ENCODE results near the gene C6orf141.

C6orf141 gene

DNA sequence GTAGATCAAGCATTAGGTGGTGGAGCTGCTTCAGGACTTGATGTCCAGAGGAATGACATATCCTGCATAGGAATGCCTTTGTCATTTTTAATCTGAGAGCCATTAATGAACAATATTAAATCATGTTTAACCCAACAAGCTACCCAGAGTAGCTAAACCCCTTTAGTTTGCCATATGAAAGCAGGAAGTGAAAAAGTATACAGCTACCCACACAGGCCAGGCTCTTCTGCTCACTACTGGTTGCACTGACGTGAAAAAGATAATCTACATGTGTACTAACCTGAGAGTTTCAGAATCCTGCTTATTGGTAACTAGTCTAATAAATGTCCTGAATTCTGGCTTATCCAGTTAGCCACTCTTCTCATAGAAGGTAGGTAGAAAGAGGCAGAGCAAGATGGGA is 30.8 kb upstream of the C6orf141 start:
- no peak overlapping the region for H3K27ac ChIP-seq (ENCODE audit: low read depth, low read length)
- no peaks in the 10 kb centered on the region for H3K9me2 ChIP-seq (replicated peaks; ENCODE audit: insufficient read depth, low read length)
- no peaks in the 10 kb centered on the region for H3K79me2 ChIP-seq (ENCODE audit: insufficient read depth, low read length)
- no peaks in the 10 kb centered on the region for H3K9me3 ChIP-seq (ENCODE audit: insufficient read depth, low read length)
- no peak overlapping the region for H3K4me2 ChIP-seq (ENCODE audit: low read depth, low read length, poor library complexity, severe bottlenecking)
- no peak overlapping the region for H3K4me3 ChIP-seq (ENCODE audit: insufficient read depth, low read length, poor library complexity, severe bottlenecking)
- H2AFZ ChIP-seq (ENCODE audit: low read depth, low read length, severe bottlenecking) = no peak overlapping the region
- no peak for TF ChIP-seq EZH2phosphoT487 (conservative IDR thresholded peaks at IDR 0.05; ENCODE audit: low read length)
- peaks cover 2% of the 10 kb centered on the region; the same call in 1 of the 2 replicates for H3K27me3 ChIP-seq (ENCODE audit: low read length)
- no peaks in the 10 kb centered on the region for H3K36me3 ChIP-seq (ENCODE audit: low read length)
- no peaks in the 10 kb centered on the region for H4K20me1 ChIP-seq (ENCODE audit: low read depth, low read length)
- no peaks in the 10 kb centered on the region for H3F3A ChIP-seq (ENCODE audit: insufficient read depth)
- H3K9ac ChIP-seq (ENCODE audit: low read length) = no peak overlapping the region

DNA sequence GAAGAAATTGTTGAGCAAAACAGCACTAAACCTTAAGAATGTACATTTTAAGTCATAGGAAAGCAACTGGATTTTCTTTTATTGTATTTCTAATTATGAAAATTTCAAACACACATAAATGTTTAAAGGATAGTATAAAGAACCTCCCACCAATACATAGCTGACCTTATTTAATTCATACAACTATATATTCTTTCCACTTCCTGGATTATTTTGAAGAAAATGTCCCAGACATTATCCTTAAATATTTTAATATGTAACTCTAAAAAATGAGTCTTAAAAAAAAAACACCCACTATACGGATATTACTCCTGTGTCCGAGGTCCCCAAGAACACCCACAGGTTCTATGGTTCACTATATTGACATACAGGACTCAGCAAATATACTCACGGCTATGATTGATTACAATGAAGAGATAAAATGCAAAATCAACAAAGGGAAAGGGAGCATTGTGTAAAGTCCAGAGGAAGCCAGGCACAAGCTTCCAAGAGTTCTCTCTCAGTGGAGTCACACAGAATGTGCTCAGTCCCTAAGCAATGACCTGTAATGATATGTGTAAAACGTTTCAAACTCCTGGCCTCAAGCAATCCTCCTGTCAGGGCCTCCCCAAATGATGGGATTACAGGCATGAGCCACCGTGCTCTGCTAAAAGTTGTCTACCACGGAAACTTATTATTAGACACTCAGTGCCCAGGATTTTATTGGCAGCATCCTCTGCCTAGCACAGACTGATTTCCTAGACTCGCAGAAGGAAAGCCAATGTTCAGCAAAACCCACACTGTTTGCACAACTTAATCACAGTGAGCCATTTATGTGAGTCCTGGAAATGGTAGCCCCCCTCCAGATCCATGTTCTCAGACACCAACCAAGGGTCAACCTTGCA is 27.5 kb upstream of the C6orf141 start:
- Histone ChIP-seq H2AFZ (ENCODE audit: low read depth, low read length, severe bottlenecking) (no peak overlapping the region), H3K27me3 (ENCODE audit: low read length) (peaks cover 2% of the 10 kb centered on the region; the same call in 1 of the 2 replicates), H3K9ac (ENCODE audit: low read length) (no peak overlapping the region)

DNA sequence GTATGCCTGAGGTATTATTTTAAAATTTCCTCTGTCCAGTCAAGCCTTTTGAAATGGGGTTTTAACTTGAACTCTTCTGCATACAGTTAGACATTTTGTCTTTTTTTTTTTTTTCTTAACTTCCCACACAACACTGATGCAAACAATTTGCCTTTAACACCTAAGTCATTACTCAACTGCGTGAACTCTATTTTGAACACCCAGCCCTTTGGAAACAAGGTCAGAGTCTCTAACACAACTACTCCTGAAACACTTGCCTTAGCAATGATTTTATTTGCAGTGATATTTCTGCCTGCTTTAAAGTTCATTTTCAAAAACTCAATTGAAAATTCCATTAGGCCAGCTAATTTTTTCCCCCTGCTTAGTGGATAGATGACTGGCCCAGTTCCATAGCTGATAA is 26.6 kb upstream of the C6orf141 start:
- Histone ChIP-seq H4K20me1 (ENCODE audit: low read depth, low read length) (no peaks in the 10 kb centered on the region), H3K27me3 (ENCODE audit: low read length) (peaks cover 2% of the 10 kb centered on the region; the same call in 1 of the 2 replicates), H3K36me3 (ENCODE audit: low read length) (no peaks in the 10 kb centered on the region), H3K9ac (ENCODE audit: low read length) (no peak overlapping the region), H3K27ac (ENCODE audit: low read depth, low read length) (no peak overlapping the region), H3K9me2 (replicated peaks; ENCODE audit: insufficient read depth, low read length) (no peaks in the 10 kb centered on the region), H2AFZ (ENCODE audit: low read depth, low read length, severe bottlenecking) (no peak overlapping the region), H3K9me3 (ENCODE audit: insufficient read depth, low read length) (no peaks in the 10 kb centered on the region), H3K79me2 (ENCODE audit: insufficient read depth, low read length) (no peaks in the 10 kb centered on the region), H3K4me2 (ENCODE audit: low read depth, low read length, poor library complexity, severe bottlenecking) (no peak overlapping the region), H3K4me3 (ENCODE audit: insufficient read depth, low read length, poor library complexity, severe bottlenecking) (no peak overlapping the region), H3F3A (ENCODE audit: insufficient read depth) (no peaks in the 10 kb centered on the region)
- TF ChIP-seq, protein P1, sequence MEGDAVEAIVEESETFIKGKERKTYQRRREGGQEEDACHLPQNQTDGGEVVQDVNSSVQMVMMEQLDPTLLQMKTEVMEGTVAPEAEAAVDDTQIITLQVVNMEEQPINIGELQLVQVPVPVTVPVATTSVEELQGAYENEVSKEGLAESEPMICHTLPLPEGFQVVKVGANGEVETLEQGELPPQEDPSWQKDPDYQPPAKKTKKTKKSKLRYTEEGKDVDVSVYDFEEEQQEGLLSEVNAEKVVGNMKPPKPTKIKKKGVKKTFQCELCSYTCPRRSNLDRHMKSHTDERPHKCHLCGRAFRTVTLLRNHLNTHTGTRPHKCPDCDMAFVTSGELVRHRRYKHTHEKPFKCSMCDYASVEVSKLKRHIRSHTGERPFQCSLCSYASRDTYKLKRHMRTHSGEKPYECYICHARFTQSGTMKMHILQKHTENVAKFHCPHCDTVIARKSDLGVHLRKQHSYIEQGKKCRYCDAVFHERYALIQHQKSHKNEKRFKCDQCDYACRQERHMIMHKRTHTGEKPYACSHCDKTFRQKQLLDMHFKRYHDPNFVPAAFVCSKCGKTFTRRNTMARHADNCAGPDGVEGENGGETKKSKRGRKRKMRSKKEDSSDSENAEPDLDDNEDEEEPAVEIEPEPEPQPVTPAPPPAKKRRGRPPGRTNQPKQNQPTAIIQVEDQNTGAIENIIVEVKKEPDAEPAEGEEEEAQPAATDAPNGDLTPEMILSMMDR (IDR thresholded peaks at IDR 0.05; ENCODE audit: insufficient read depth, low read length, poor library complexity, severe bottlenecking) = no peak
- TF ChIP-seq EZH2phosphoT487 (conservative IDR thresholded peaks at IDR 0.05; ENCODE audit: low read length) = no peak

More for the DNA sequence above, 27.5 kb upstream of the C6orf141 start:
- Histone ChIP-seq H3K4me2 (ENCODE audit: low read depth, low read length, poor library complexity, severe bottlenecking) (no peak overlapping the region), H3K4me3 (ENCODE audit: insufficient read depth, low read length, poor library complexity, severe bottlenecking) (no peak overlapping the region), H3K79me2 (ENCODE audit: insufficient read depth, low read length) (no peaks in the 10 kb centered on the region), H3K9me3 (ENCODE audit: insufficient read depth, low read length) (no peaks in the 10 kb centered on the region), H3K36me3 (ENCODE audit: low read length) (no peaks in the 10 kb centered on the region), H3F3A (ENCODE audit: insufficient read depth) (no peaks in the 10 kb centered on the region), H3K27ac (ENCODE audit: low read depth, low read length) (no peak overlapping the region), H3K9me2 (replicated peaks; ENCODE audit: insufficient read depth, low read length) (no peaks in the 10 kb centered on the region), H4K20me1 (ENCODE audit: low read depth, low read length) (no peaks in the 10 kb centered on the region)
- TF ChIP-seq EZH2phosphoT487 (conservative IDR thresholded peaks at IDR 0.05; ENCODE audit: low read length) = no peak
- TF ChIP-seq, protein P1 (IDR thresholded peaks at IDR 0.05; ENCODE audit: insufficient read depth, low read length, poor library complexity, severe bottlenecking) = no peak

DNA sequence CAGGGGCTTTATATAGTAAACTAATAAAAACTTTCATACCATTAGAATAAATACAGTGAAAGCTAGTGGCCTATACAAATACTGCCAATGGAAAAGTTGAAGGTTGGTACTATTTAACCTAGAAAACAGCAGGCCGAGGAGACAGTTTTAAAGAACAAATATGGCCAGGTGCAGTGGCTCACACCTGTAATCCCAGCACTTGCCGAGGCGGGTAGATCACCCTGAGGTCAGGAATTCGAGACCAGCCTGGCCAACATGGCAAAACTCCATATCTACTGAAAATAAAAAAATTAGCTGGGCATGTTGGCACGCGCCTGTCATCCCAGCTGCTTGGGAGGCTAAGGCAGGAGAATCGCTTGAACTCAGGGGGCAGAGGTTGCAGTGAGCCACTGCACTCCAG is 25.9 kb upstream of the C6orf141 start:
- H3K4me2 ChIP-seq (ENCODE audit: low read depth, low read length, poor library complexity, severe bottlenecking) = no peak overlapping the region
- no peak overlapping the region for H3K9ac ChIP-seq (ENCODE audit: low read length)
- no peak overlapping the region for H2AFZ ChIP-seq (ENCODE audit: low read depth, low read length, severe bottlenecking)
- no peaks in the 10 kb centered on the region for H3K9me3 ChIP-seq (ENCODE audit: insufficient read depth, low read length)
- TF ChIP-seq, protein P1 (IDR thresholded peaks at IDR 0.05; ENCODE audit: insufficient read depth, low read length, poor library complexity, severe bottlenecking) = no peak
- TF ChIP-seq EZH2phosphoT487 (conservative IDR thresholded peaks at IDR 0.05; ENCODE audit: low read length) = no peak
- no peaks in the 10 kb centered on the region for H3K79me2 ChIP-seq (ENCODE audit: insufficient read depth, low read length)
- no peaks in the 10 kb centered on the region for H4K20me1 ChIP-seq (ENCODE audit: low read depth, low read length)
- no peaks in the 10 kb centered on the region for H3K9me2 ChIP-seq (replicated peaks; ENCODE audit: insufficient read depth, low read length)
- no peak overlapping the region for H3K27ac ChIP-seq (ENCODE audit: low read depth, low read length)
- H3K4me3 ChIP-seq (ENCODE audit: insufficient read depth, low read length, poor library complexity, severe bottlenecking) = no peak overlapping the region
- no peaks in the 10 kb centered on the region for H3F3A ChIP-seq (ENCODE audit: insufficient read depth)
- no peaks in the 10 kb centered on the region for H3K36me3 ChIP-seq (ENCODE audit: low read length)
- peaks cover 2% of the 10 kb centered on the region; the same call in 1 of the 2 replicates for H3K27me3 ChIP-seq (ENCODE audit: low read length)
